BLaER1 treated with 17β-estradiol and CSF1 and Interleukin-3, amounts not matched to agents 10 nM and 100 nM (cell line): ENCODE data around the gene PRKAR1B.

Experiments
- H3K27ac ChIP-seq, 11 experiments: shearing (Covaris generic); formaldehyde crosslinking; 2 replicates each; pipeline ENCODE4 v1.8.1; 2022
- H3K27me3 ChIP-seq, 11 experiments: shearing (Covaris generic); formaldehyde crosslinking; 2 replicates each; pipeline ENCODE4 v1.8.1; 2022
- H3K36me3 ChIP-seq, 11 experiments: shearing (Covaris generic); formaldehyde crosslinking; 2 replicates each; pipeline ENCODE4 v1.8.1; 2022
- H3K4me1 ChIP-seq, 10 experiments: shearing (Covaris generic); formaldehyde crosslinking; 2 replicates each; pipeline ENCODE4 v1.8.1; 2022
- H3K4me2 ChIP-seq, 11 experiments: shearing (Covaris generic); formaldehyde crosslinking; 2 replicates each; pipeline ENCODE4 v1.8.1; 2022
- H3K4me3 ChIP-seq, 10 experiments: shearing (Covaris generic); formaldehyde crosslinking; 2 replicates each; pipeline ENCODE4 v1.8.1; 2022
- H3K9ac ChIP-seq, 11 experiments: shearing (Covaris generic); formaldehyde crosslinking; 2 replicates each; pipeline ENCODE4 v1.8.1; 2022
- H3K9me3 ChIP-seq, 11 experiments: shearing (Covaris generic); formaldehyde crosslinking; replicated peaks in 1 of 11; 2 replicates each; pipeline ENCODE4 v1.8.1; 2022
- H4K20me1 ChIP-seq, 11 experiments: shearing (Covaris generic); formaldehyde crosslinking; 2 replicates each; pipeline ENCODE4 v1.8.1; 2022
- Cebpa-rat ChIP-seq, 11 experiments: shearing (Covaris generic); IDR thresholded peaks; 2 replicates each; pipeline ENCODE4 v1.8.1; 2022

The PRKAR1B gene

DNA sequence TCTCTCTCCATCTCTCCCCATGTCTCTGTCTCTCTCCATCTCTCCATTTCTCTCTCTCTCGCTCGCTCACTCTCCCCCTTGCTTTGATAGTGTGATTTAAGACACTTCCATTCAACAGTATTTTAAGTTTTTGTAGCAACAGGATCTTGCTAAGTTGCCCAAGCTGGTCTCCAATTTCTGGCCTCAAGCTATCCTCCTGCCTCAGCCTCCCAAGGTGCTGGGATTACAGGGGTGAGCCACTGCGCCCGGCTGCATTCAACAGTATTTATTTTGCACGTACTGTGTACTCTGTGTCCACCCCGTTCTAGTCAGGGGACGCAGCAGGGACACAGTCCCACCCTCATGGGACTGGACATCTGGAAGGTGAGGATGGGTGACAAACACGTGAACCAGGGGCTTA lies 193.0 kb downstream of the PRKAR1B start:
- Histone ChIP-seq H3K9ac (no peak overlapping the region), H4K20me1 (peaks cover 0 to 14% (median 0%) of the 10 kb centered on the region in 11 experiments; a peak in 5 of 22 replicates), H3K9me3 (peaks cover 0 to 5% (median 0%) of the 10 kb centered on the region in 11 experiments; a peak in 2 of 22 replicates), H3K4me2 (no peak overlapping the region), H3K36me3 (no peaks in the 10 kb centered on the region), H3K27ac (no peak overlapping the region), H3K27me3 (peaks cover 0 to 29% (median 7%) of the 10 kb centered on the region in 11 experiments; a peak in 15 of 22 replicates), H3K4me3 (no peak overlapping the region), H3K4me1 (peaks cover 14 to 45% (median 32%) of the 10 kb centered on the region in 10 experiments)
- no peak for TF ChIP-seq Cebpa-rat (IDR thresholded peaks at IDR 0.05)

DNA sequence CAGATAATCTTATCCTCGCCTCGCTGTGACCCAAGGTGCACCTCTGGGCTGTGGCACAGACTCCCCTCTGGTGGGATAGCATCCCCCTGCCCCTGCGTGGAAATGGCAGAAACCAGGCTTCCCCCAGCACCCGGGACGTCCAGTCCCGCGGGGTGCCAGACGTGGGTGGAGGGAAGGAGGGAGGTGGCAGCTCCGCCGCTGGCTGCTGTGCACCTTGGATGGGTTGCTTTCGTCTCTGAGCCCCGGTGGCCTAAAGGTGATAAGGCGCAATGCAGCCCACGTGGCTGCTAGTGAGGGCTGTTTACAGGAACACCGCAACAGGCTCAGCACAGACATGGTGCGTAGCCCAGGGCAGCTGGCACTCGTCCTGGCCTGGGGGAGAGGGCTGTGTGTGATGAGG lies 193.8 kb downstream of the PRKAR1B start:
- Histone ChIP-seq H3K4me1 (peaks cover 6 to 37% (median 24%) of the 10 kb centered on the region in 10 experiments), H3K4me3 (no peak overlapping the region), H3K9me3 (peaks cover 0 to 5% (median 0%) of the 10 kb centered on the region in 11 experiments; a peak in 3 of 22 replicates), H3K9ac (no peak overlapping the region), H4K20me1 (peaks cover 0 to 14% (median 0%) of the 10 kb centered on the region in 11 experiments; a peak in 4 of 22 replicates), H3K36me3 (no peaks in the 10 kb centered on the region), H3K27ac (no peak overlapping the region), H3K4me2 (no peak overlapping the region), H3K27me3 (peaks cover 0 to 21% (median 0%) of the 10 kb centered on the region in 11 experiments; a peak in 8 of 22 replicates)
- no peak for TF ChIP-seq Cebpa-rat (IDR thresholded peaks at IDR 0.05)

DNA sequence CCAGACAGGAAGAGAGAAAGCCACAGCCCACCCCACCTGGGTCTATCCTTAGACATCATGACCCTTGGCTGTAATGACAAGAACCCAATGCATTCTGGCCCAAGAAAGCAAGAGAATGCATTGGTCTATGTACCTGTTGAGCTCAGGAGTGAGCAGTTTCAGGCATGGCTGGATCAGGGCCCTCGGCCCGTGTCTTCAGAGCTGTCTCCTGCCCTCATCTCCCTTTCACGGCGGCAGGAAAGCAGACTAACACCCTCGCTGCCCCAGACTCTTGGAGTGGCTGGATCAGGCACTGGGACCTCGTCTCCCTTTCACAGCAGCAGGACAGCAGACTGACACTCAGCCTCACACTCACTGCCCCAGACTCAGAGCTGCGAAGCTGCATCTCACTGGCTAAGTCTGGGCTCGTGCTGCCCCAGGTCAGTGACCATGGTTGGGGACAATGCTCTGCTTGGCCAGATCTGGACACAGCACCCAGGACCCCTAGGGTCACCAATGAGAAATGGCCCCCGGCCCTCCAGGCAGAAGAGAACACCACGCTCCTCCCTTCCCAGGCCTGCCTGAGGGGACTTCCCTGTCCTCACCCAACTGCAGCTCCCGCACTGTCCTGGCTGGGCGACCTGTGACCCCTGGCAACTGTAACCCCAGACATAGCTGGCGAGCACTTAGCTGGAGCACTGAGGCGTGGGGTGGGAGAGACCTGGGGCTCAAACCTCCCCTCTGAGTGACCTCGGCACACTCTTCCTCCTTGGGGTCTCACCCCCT lies 194.5 kb downstream of the PRKAR1B start:
- TF ChIP-seq Cebpa-rat (IDR thresholded peaks at IDR 0.05), result no peak
- Histone ChIP-seq H3K9me3 (peaks cover 0 to 9% (median 4%) of the 10 kb centered on the region in 11 experiments; a peak in 9 of 22 replicates), H3K4me3 (no peak overlapping the region), H3K4me1 (peaks cover 0 to 30% (median 17%) of the 10 kb centered on the region in 10 experiments; a peak in 16 of 20 replicates), H3K4me2 (peak overlapping the region in 6 of 11 experiments; percentile 15 to 44 (median 21); a peak in 5 of 22 replicates), H3K9ac (no peak overlapping the region), H3K36me3 (no peaks in the 10 kb centered on the region), H3K27ac (no peak overlapping the region), H4K20me1 (peaks cover 0 to 14% (median 0%) of the 10 kb centered on the region in 11 experiments; a peak in 3 of 22 replicates), H3K27me3 (peaks cover 0 to 16% (median 0%) of the 10 kb centered on the region in 11 experiments; a peak in 7 of 22 replicates)

- TF ChIP-seq Cebpa-rat (IDR thresholded peaks at IDR 0.05), result no peak
- no peak overlapping the region for H3K9ac ChIP-seq
- no peaks in the 10 kb centered on the region for H3K36me3 ChIP-seq
- H3K4me1 ChIP-seq, result peaks cover 0 to 24% (median 16%) of the 10 kb centered on the region in 10 experiments; a peak in 15 of 20 replicates
- no peak overlapping the region for H3K4me3 ChIP-seq
- H4K20me1 ChIP-seq, result peaks cover 0 to 14% (median 0%) of the 10 kb centered on the region in 11 experiments; a peak in 3 of 22 replicates
- H3K4me2 ChIP-seq, result peak overlapping the region in 9 of 11 experiments; percentile 8 to 44 (median 21); a peak in 6 of 22 replicates
- H3K27ac ChIP-seq, result no peak overlapping the region
- peaks cover 0 to 14% (median 11%) of the 10 kb centered on the region in 11 experiments; a peak in 15 of 22 replicates for H3K9me3 ChIP-seq
- H3K27me3 ChIP-seq, result peaks cover 0 to 16% (median 0%) of the 10 kb centered on the region in 11 experiments; a peak in 7 of 22 replicates
Measured at GRCh38 chr7:531777-532176, 195.3 kb downstream of the PRKAR1B start.

DNA sequence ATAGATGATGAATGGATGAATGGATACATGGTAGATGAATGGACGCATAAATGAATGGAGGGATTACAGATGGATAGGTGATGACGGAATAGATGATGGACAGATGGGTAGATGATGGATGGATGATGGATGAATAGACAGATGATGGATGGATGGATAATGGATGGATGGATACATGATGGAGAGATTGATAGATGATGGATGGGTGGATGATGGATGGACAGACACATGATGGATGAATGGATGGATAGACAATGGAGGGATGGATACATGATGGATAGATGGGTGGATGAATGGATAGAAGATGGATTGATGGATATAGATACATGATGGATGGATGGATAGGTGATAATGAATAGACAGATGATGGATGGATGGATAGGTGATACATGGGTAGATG lies 198.6 kb downstream of the PRKAR1B start:
- H3K9ac ChIP-seq, result no peak overlapping the region
- no peak overlapping the region for H3K4me2 ChIP-seq
- peaks cover 19 to 42% (median 25%) of the 10 kb centered on the region in 11 experiments for H3K27me3 ChIP-seq
- TF ChIP-seq Cebpa-rat (IDR thresholded peaks at IDR 0.05), result no peak
- no peak overlapping the region for H3K27ac ChIP-seq
- H4K20me1 ChIP-seq, result peaks cover 0 to 30% (median 0%) of the 10 kb centered on the region in 11 experiments; a peak in 7 of 22 replicates
- peaks cover 1 to 28% (median 15%) of the 10 kb centered on the region in 10 experiments for H3K4me1 ChIP-seq
- no peaks in the 10 kb centered on the region for H3K36me3 ChIP-seq
- peaks cover 0 to 15% (median 10%) of the 10 kb centered on the region in 11 experiments; a peak in 15 of 22 replicates for H3K9me3 ChIP-seq
- no peak overlapping the region for H3K4me3 ChIP-seq

- peaks cover 0 to 35% (median 7%) of the 10 kb centered on the region in 11 experiments; a peak in 11 of 22 replicates for H4K20me1 ChIP-seq
- peaks cover 0 to 15% (median 10%) of the 10 kb centered on the region in 11 experiments; a peak in 15 of 22 replicates for H3K9me3 ChIP-seq
- H3K36me3 ChIP-seq, result no peaks in the 10 kb centered on the region
- H3K27me3 ChIP-seq, result peaks cover 26 to 49% (median 33%) of the 10 kb centered on the region in 11 experiments
- no peak overlapping the region for H3K27ac ChIP-seq
- no peak for TF ChIP-seq Cebpa-rat (IDR thresholded peaks at IDR 0.05)
- no peak overlapping the region for H3K4me3 ChIP-seq
- no peak overlapping the region for H3K9ac ChIP-seq
- H3K4me2 ChIP-seq, result no peak overlapping the region
- peaks cover 8 to 35% (median 22%) of the 10 kb centered on the region in 10 experiments for H3K4me1 ChIP-seq
Measured at GRCh38 chr7:527723-528122, 199.4 kb downstream of the PRKAR1B start.

DNA sequence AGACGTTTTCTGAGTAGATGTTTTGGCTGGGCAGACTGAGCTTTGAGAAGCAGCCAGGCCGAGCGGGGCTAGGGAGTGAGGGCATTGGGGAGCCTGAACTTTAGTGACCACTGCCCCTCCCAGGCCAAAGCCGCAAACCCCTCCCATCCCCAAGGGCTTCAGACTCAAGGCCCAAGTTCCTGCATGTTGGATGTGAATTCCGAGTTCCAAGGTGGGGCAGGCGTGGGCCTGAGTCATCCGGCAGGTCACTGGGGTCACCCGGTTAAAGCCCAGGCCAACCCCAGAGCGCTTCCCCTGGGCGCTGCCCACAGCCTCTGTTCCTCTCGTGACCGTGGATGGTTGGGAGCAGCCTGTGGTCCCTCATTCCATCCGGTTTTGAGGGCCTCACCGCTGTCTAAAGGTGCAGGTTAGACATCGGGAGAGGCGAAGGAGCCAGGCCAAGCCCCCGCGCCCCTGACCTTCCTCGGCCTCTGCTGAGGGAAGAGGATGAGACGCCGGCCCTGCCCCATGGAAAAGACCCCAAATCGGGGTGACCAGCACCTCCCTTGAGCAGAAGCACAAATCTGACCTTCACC lies 200.5 kb downstream of the PRKAR1B start:
- H3K4me3 ChIP-seq, result no peak overlapping the region
- no peak overlapping the region for H3K9ac ChIP-seq
- no peak overlapping the region for H3K4me2 ChIP-seq

GRCh38 chr7:525740-526139 lies 201.3 kb downstream of the PRKAR1B start:
- Histone ChIP-seq H3K9me3 (peaks cover 0 to 15% (median 10%) of the 10 kb centered on the region in 11 experiments; a peak in 15 of 22 replicates), H3K27ac (no peak overlapping the region), H3K4me1 (peaks cover 27 to 46% (median 35%) of the 10 kb centered on the region in 10 experiments), H3K9ac (no peak overlapping the region), H4K20me1 (peaks cover 5 to 51% (median 25%) of the 10 kb centered on the region in 11 experiments; a peak in 19 of 22 replicates), H3K36me3 (no peaks in the 10 kb centered on the region), H3K4me3 (no peak overlapping the region), H3K27me3 (peaks cover 46 to 61% (median 53%) of the 10 kb centered on the region in 11 experiments), H3K4me2 (peak overlapping the region in 7 of 11 experiments; percentile 6 to 28 (median 10); a peak in 5 of 22 replicates)
- no peak for TF ChIP-seq Cebpa-rat (IDR thresholded peaks at IDR 0.05)

More for the DNA sequence above, 200.5 kb downstream of the PRKAR1B start:
- Histone ChIP-seq H3K36me3 (no peaks in the 10 kb centered on the region), H3K9me3 (peaks cover 0 to 15% (median 10%) of the 10 kb centered on the region in 11 experiments; a peak in 15 of 22 replicates), H3K27ac (no peak overlapping the region), H3K4me1 (peaks cover 19 to 38% (median 27%) of the 10 kb centered on the region in 10 experiments), H4K20me1 (peaks cover 0 to 43% (median 17%) of the 10 kb centered on the region in 11 experiments; a peak in 17 of 22 replicates), H3K27me3 (peaks cover 38 to 53% (median 44%) of the 10 kb centered on the region in 11 experiments)
- no peak for TF ChIP-seq Cebpa-rat (IDR thresholded peaks at IDR 0.05)
